KMS-11 (cell line): ENCODE data around the gene NFKBIL1.

Source experiments
- H2AFZ ChIP-seq: fragments of 200-600 bp; sonication (generic); 2 replicates; pipeline ENCODE4 v1.6.1; 2016; ENCODE audit warnings: antibody characterized with exemption, mixed run types, low read depth
- H3K27ac ChIP-seq: fragments of 200-600 bp; sonication (generic); 2 replicates; pipeline ENCODE4 v1.6.1; 2016; ENCODE audit warnings: mild to moderate bottlenecking, mixed run types
- H3K27me3 ChIP-seq: fragments of 200-600 bp; sonication (generic); 2 replicates; pipeline ENCODE4 v1.6.1; 2017; ENCODE audit warnings: mild to moderate bottlenecking, low read depth, mixed run types, moderate library complexity; ENCODE audit not compliant: insufficient read depth
- H3K36me3 ChIP-seq: fragments of 200-600 bp; sonication (generic); 2 replicates; pipeline ENCODE4 v1.6.1; 2017; ENCODE audit warnings: mild to moderate bottlenecking, mixed run types; ENCODE audit not compliant: insufficient read depth
- H3K4me1 ChIP-seq: fragments of 200-600 bp; sonication (generic); 2 replicates; pipeline ENCODE4 v1.6.1; 2016; ENCODE audit warnings: mild to moderate bottlenecking, low read depth, mixed run types; ENCODE audit not compliant: poor library complexity, severe bottlenecking
- H3K4me2 ChIP-seq: fragments of 200-600 bp; sonication (generic); 2 replicates; pipeline ENCODE4 v1.7.0; 2016; ENCODE audit warnings: mild to moderate bottlenecking, mixed run types
- H3K4me3 ChIP-seq: fragments of 200-600 bp; sonication (generic); IDR thresholded peaks from 2 replicates; pipeline ENCODE4 v1.6.1; 2017; ENCODE audit warnings: low read depth, low read length, mixed read lengths; ENCODE audit not compliant: insufficient read depth
- H3K79me2 ChIP-seq: fragments of 200-600 bp; sonication (generic); 2 replicates; pipeline ENCODE4 v1.6.1; 2016; ENCODE audit warnings: low read depth, mixed run types; ENCODE audit not compliant: insufficient read depth
- H3K9ac ChIP-seq: fragments of 200-600 bp; sonication (generic); 2 replicates; pipeline ENCODE4 v1.6.1; 2016; ENCODE audit warnings: mild to moderate bottlenecking, mixed run types
- H4K20me1 ChIP-seq: fragments of 200-600 bp; sonication (generic); 2 replicates; pipeline ENCODE4 v1.6.1; 2016; ENCODE audit warnings: mild to moderate bottlenecking, mixed run types; ENCODE audit not compliant: insufficient read depth
- CTCF ChIP-seq: fragments of 200-600 bp; sonication (generic); conservative IDR thresholded peaks from 2 replicates; pipeline ENCODE4 v1.6.1; 2017; ENCODE audit warnings: low read depth, mild to moderate bottlenecking, antibody characterized with exemption, low read length, moderate library complexity, mixed read lengths

Gene NFKBIL1

GRCh38 chr6:31580438-31580740 lies 33.0 kb downstream of the NFKBIL1 start:
- no peak overlapping the region for H3K9ac ChIP-seq
- no peaks in the 10 kb centered on the region for H3K79me2 ChIP-seq
- H3K27ac ChIP-seq = no peak overlapping the region

GRCh38 chr6:31580807-31581433 lies 33.5 kb downstream of the NFKBIL1 start:
- peak overlapping the region; percentile 96 for H2AFZ ChIP-seq
- H3K4me1 ChIP-seq = peaks cover 25% of the 10 kb centered on the region
- H3K79me2 ChIP-seq = no peaks in the 10 kb centered on the region
- no peak overlapping the region for H3K4me3 ChIP-seq
- no peak overlapping the region for H3K27ac ChIP-seq
- no peak overlapping the region for H3K9ac ChIP-seq
- TF ChIP-seq CTCF = peak; percentile 87
- H4K20me1 ChIP-seq = no peaks in the 10 kb centered on the region
- peak overlapping the region; percentile 84 for H3K4me2 ChIP-seq
- peaks cover 34% of the 10 kb centered on the region for H3K27me3 ChIP-seq
- no peaks in the 10 kb centered on the region for H3K36me3 ChIP-seq

More at GRCh38 chr6:31580438-31580740, 33.0 kb downstream of the NFKBIL1 start:
- peak overlapping the region; percentile 84; the same call in 1 of the 2 replicates for H3K4me2 ChIP-seq
- H3K36me3 ChIP-seq = no peaks in the 10 kb centered on the region
- peak overlapping the region; percentile 96; the same call in 1 of the 2 replicates for H2AFZ ChIP-seq
- no peak for TF ChIP-seq CTCF
- peaks cover 34% of the 10 kb centered on the region for H3K27me3 ChIP-seq
- H3K4me3 ChIP-seq = no peak overlapping the region
- H4K20me1 ChIP-seq = no peaks in the 10 kb centered on the region
- peaks cover 25% of the 10 kb centered on the region for H3K4me1 ChIP-seq

GRCh38 chr6:31581434-31582229 lies 34.2 kb downstream of the NFKBIL1 start:
- peaks cover 34% of the 10 kb centered on the region for H3K27me3 ChIP-seq
- no peaks in the 10 kb centered on the region for H4K20me1 ChIP-seq
- no peaks in the 10 kb centered on the region for H3K36me3 ChIP-seq
- no peak overlapping the region for H3K4me3 ChIP-seq
- no peak overlapping the region for H3K27ac ChIP-seq
- peak overlapping the region; percentile 96 for H2AFZ ChIP-seq
- H3K9ac ChIP-seq = no peak overlapping the region
- peaks cover 25% of the 10 kb centered on the region for H3K4me1 ChIP-seq
- peak overlapping the region; percentile 84; the same call in 1 of the 2 replicates for H3K4me2 ChIP-seq
- H3K79me2 ChIP-seq = no peaks in the 10 kb centered on the region
- no peak for TF ChIP-seq CTCF

GRCh38 chr6:31582230-31582643 lies 34.8 kb downstream of the NFKBIL1 start, which contains the start of gene LTB:
TSS of gene LTB (minus strand) at chr6:31582424. CDS start at chr6:31582417, 7 bp downstream.
- no peak for TF ChIP-seq CTCF
- Histone ChIP-seq H3K27ac (no peak within 1 kb of the TSS), H3K36me3 (no peaks in the 10 kb centered on the region), H3K9ac (no peak within 1 kb of the TSS), H3K79me2 (no peaks in the 10 kb centered on the region), H2AFZ (peak within 1 kb of the TSS; percentile 96), H4K20me1 (no peaks in the 10 kb centered on the region), H3K27me3 (peaks cover 33% of the 10 kb centered on the region), H3K4me1 (peaks cover 25% of the 10 kb centered on the region), H3K4me2 (peak within 1 kb of the TSS; percentile 84; the same call in 1 of the 2 replicates), H3K4me3 (no peak within 1 kb of the TSS)
